Measurements from ENCODE around the gene ZBTB34.
A peak's percentile ranks its signal among the peaks of the same experiment; 100 is the strongest.
"Not testable (repeated sequence)": the region's sequence is repeated elsewhere in the genome, so short reads cannot be mapped to it uniquely, and the experiment has no call there.

Gene ZBTB34

GRCh38 chr9:126860077-126860756 is at the start of gene ZBTB34:
ZBTB34 (plus strand) TSS chr9:126860639; CDS start chr9:126879400, 18,761 bp downstream.
- peak within 1 kb of the TSS; percentile 18 for H3K9ac ChIP-seq (ENCODE audit: low read length)
- peak within 1 kb of the TSS; percentile 72 for H3K4me3 ChIP-seq (ENCODE audit: low read length)
- H3K27ac ChIP-seq (ENCODE audit: low read length) = no peak within 1 kb of the TSS
- peaks cover 16% of the 10 kb centered on the region for H3K36me3 ChIP-seq (ENCODE audit: control insufficient read depth, low read depth, low read length)
- H3K9me3 ChIP-seq (ENCODE audit: control insufficient read depth, low read depth, low read length) = no peaks in the 10 kb centered on the region
- peaks cover 25% of the 10 kb centered on the region for H3K4me1 ChIP-seq (ENCODE audit: control insufficient read depth, low read depth, low read length)
- peaks cover 9% of the 10 kb centered on the region for H3K27me3 ChIP-seq (ENCODE audit: control insufficient read depth, insufficient read depth, low read length)

GRCh38 chr9:126813072-126813471 is 47.4 kb upstream of the ZBTB34 start:
- no peaks in the 10 kb centered on the region for H3K27me3 ChIP-seq (ENCODE audit: control insufficient read depth, insufficient read depth, low read length)
- H3K9ac ChIP-seq (ENCODE audit: low read length) = no peak overlapping the region
- H3K27ac ChIP-seq (ENCODE audit: low read length) = no peak overlapping the region
- no peak overlapping the region for H3K4me3 ChIP-seq (ENCODE audit: low read length)
- H3K4me1 ChIP-seq (ENCODE audit: control insufficient read depth, low read depth, low read length) = no peaks in the 10 kb centered on the region
- H3K9me3 ChIP-seq (ENCODE audit: control insufficient read depth, low read depth, low read length) = no peaks in the 10 kb centered on the region
- peaks cover 12% of the 10 kb centered on the region for H3K36me3 ChIP-seq (ENCODE audit: control insufficient read depth, low read depth, low read length)

- Histone ChIP-seq H3K27ac (ENCODE audit: low read length) (no peak overlapping the region), H3K27me3 (ENCODE audit: control insufficient read depth, insufficient read depth, low read length) (no peaks in the 10 kb centered on the region), H3K9me3 (ENCODE audit: control insufficient read depth, low read depth, low read length) (no peaks in the 10 kb centered on the region), H3K4me1 (ENCODE audit: control insufficient read depth, low read depth, low read length) (no peaks in the 10 kb centered on the region), H3K4me3 (ENCODE audit: low read length) (no peak overlapping the region), H3K9ac (ENCODE audit: low read length) (no peak overlapping the region), H3K36me3 (ENCODE audit: control insufficient read depth, low read depth, low read length) (peaks cover 9% of the 10 kb centered on the region)
Measured at GRCh38 chr9:126814091-126814490, 46.3 kb upstream of the ZBTB34 start.

- H3K27me3 ChIP-seq (ENCODE audit: control insufficient read depth, insufficient read depth, low read length); H3K27ac ChIP-seq (ENCODE audit: low read length); H3K36me3 ChIP-seq (ENCODE audit: control insufficient read depth, low read depth, low read length); H3K9ac ChIP-seq (ENCODE audit: low read length); H3K9me3 ChIP-seq (ENCODE audit: control insufficient read depth, low read depth, low read length); H3K4me1 ChIP-seq (ENCODE audit: control insufficient read depth, low read depth, low read length); H3K4me3 ChIP-seq (ENCODE audit: low read length): not testable (repeated sequence)
Measured at GRCh38 chr9:126817615-126818014, 42.8 kb upstream of the ZBTB34 start.

- no peaks in the 10 kb centered on the region for H3K27me3 ChIP-seq (ENCODE audit: control insufficient read depth, insufficient read depth, low read length)
- H3K9me3 ChIP-seq (ENCODE audit: control insufficient read depth, low read depth, low read length) = peaks cover 3% of the 10 kb centered on the region
- peaks cover 3% of the 10 kb centered on the region for H3K36me3 ChIP-seq (ENCODE audit: control insufficient read depth, low read depth, low read length)
- H3K9ac ChIP-seq (ENCODE audit: low read length) = no peak overlapping the region
- no peak overlapping the region for H3K27ac ChIP-seq (ENCODE audit: low read length)
- no peak overlapping the region for H3K4me3 ChIP-seq (ENCODE audit: low read length)
- H3K4me1 ChIP-seq (ENCODE audit: control insufficient read depth, low read depth, low read length) = no peaks in the 10 kb centered on the region
Measured at GRCh38 chr9:126818482-126818881, 42.0 kb upstream of the ZBTB34 start.

GRCh38 chr9:126819482-126819881 is 41.0 kb upstream of the ZBTB34 start:
- Histone ChIP-seq H3K27me3 (ENCODE audit: control insufficient read depth, insufficient read depth, low read length) (no peaks in the 10 kb centered on the region), H3K4me1 (ENCODE audit: control insufficient read depth, low read depth, low read length) (no peaks in the 10 kb centered on the region), H3K9me3 (ENCODE audit: control insufficient read depth, low read depth, low read length) (peaks cover 3% of the 10 kb centered on the region), H3K27ac (ENCODE audit: low read length) (no peak overlapping the region), H3K36me3 (ENCODE audit: control insufficient read depth, low read depth, low read length) (peaks cover 3% of the 10 kb centered on the region), H3K9ac (ENCODE audit: low read length) (no peak overlapping the region), H3K4me3 (ENCODE audit: low read length) (no peak overlapping the region)

GRCh38 chr9:126822278-126822677 is 38.2 kb upstream of the ZBTB34 start:
- Histone ChIP-seq H3K4me1 (ENCODE audit: control insufficient read depth, low read depth, low read length) (no peaks in the 10 kb centered on the region), H3K36me3 (ENCODE audit: control insufficient read depth, low read depth, low read length) (peaks cover 3% of the 10 kb centered on the region), H3K9ac (ENCODE audit: low read length) (no peak overlapping the region), H3K27me3 (ENCODE audit: control insufficient read depth, insufficient read depth, low read length) (no peaks in the 10 kb centered on the region), H3K4me3 (ENCODE audit: low read length) (no peak overlapping the region), H3K9me3 (ENCODE audit: control insufficient read depth, low read depth, low read length) (peaks cover 3% of the 10 kb centered on the region), H3K27ac (ENCODE audit: low read length) (no peak overlapping the region)

- Histone ChIP-seq H3K9ac (ENCODE audit: low read length) (no peak overlapping the region), H3K27ac (ENCODE audit: low read length) (no peak overlapping the region), H3K9me3 (ENCODE audit: control insufficient read depth, low read depth, low read length) (peaks cover 3% of the 10 kb centered on the region), H3K4me1 (ENCODE audit: control insufficient read depth, low read depth, low read length) (no peaks in the 10 kb centered on the region), H3K27me3 (ENCODE audit: control insufficient read depth, insufficient read depth, low read length) (no peaks in the 10 kb centered on the region), H3K36me3 (ENCODE audit: control insufficient read depth, low read depth, low read length) (peaks cover 3% of the 10 kb centered on the region), H3K4me3 (ENCODE audit: low read length) (no peak overlapping the region)
Measured at GRCh38 chr9:126822873-126823272, 37.6 kb upstream of the ZBTB34 start.

- not testable (repeated sequence) for H3K4me1 ChIP-seq (ENCODE audit: control insufficient read depth, low read depth, low read length); H3K27ac ChIP-seq (ENCODE audit: low read length)
Measured at GRCh38 chr9:126824052-126824451, 36.4 kb upstream of the ZBTB34 start.

GRCh38 chr9:126827227-126827626 is 33.2 kb upstream of the ZBTB34 start:
- H3K9me3 ChIP-seq (ENCODE audit: control insufficient read depth, low read depth, low read length) = no peaks in the 10 kb centered on the region
- H3K27me3 ChIP-seq (ENCODE audit: control insufficient read depth, insufficient read depth, low read length) = no peaks in the 10 kb centered on the region
- no peak overlapping the region for H3K27ac ChIP-seq (ENCODE audit: low read length)
- no peaks in the 10 kb centered on the region for H3K36me3 ChIP-seq (ENCODE audit: control insufficient read depth, low read depth, low read length)
- no peaks in the 10 kb centered on the region for H3K4me1 ChIP-seq (ENCODE audit: control insufficient read depth, low read depth, low read length)
- no peak overlapping the region for H3K4me3 ChIP-seq (ENCODE audit: low read length)
- no peak overlapping the region for H3K9ac ChIP-seq (ENCODE audit: low read length)

More at GRCh38 chr9:126824052-126824451, 36.4 kb upstream of the ZBTB34 start:
- H3K9me3 ChIP-seq (ENCODE audit: control insufficient read depth, low read depth, low read length); H3K4me3 ChIP-seq (ENCODE audit: low read length); H3K9ac ChIP-seq (ENCODE audit: low read length); H3K27me3 ChIP-seq (ENCODE audit: control insufficient read depth, insufficient read depth, low read length); H3K36me3 ChIP-seq (ENCODE audit: control insufficient read depth, low read depth, low read length): not testable (repeated sequence)

GRCh38 chr9:126829035-126829434 is 31.4 kb upstream of the ZBTB34 start:
- H3K4me1 ChIP-seq (ENCODE audit: control insufficient read depth, low read depth, low read length) = no peaks in the 10 kb centered on the region
- H3K27me3 ChIP-seq (ENCODE audit: control insufficient read depth, insufficient read depth, low read length) = no peaks in the 10 kb centered on the region
- peaks cover 17% of the 10 kb centered on the region for H3K36me3 ChIP-seq (ENCODE audit: control insufficient read depth, low read depth, low read length)
- no peaks in the 10 kb centered on the region for H3K9me3 ChIP-seq (ENCODE audit: control insufficient read depth, low read depth, low read length)
- H3K9ac ChIP-seq (ENCODE audit: low read length) = no peak overlapping the region
- no peak overlapping the region for H3K27ac ChIP-seq (ENCODE audit: low read length)
- H3K4me3 ChIP-seq (ENCODE audit: low read length) = no peak overlapping the region

GRCh38 chr9:126830827-126831226 is 29.6 kb upstream of the ZBTB34 start:
- H3K27ac ChIP-seq (ENCODE audit: low read length) = no peak overlapping the region
- no peak overlapping the region for H3K4me3 ChIP-seq (ENCODE audit: low read length)
- H3K27me3 ChIP-seq (ENCODE audit: control insufficient read depth, insufficient read depth, low read length) = no peaks in the 10 kb centered on the region
- no peak overlapping the region for H3K9ac ChIP-seq (ENCODE audit: low read length)
- H3K4me1 ChIP-seq (ENCODE audit: control insufficient read depth, low read depth, low read length) = no peaks in the 10 kb centered on the region
- peaks cover 21% of the 10 kb centered on the region for H3K36me3 ChIP-seq (ENCODE audit: control insufficient read depth, low read depth, low read length)
- no peaks in the 10 kb centered on the region for H3K9me3 ChIP-seq (ENCODE audit: control insufficient read depth, low read depth, low read length)

Measured in iPS-18a (cell line).